H1 (cell line): ENCODE measurements around the gene NONO. TPM values are rescaled to one million over a fixed set of nuclear protein-coding genes. Genes with fewer than 3 reads are reported as not detected.

ENCODE experiments used
- ATF3 ChIP-seq: IDR thresholded peaks from 2 replicates; pipeline ENCODE4 v1.6.1; 2011; ENCODE audit warnings: low read depth, mild to moderate bottlenecking, low read length; ENCODE audit not compliant: insufficient read depth
- EZH2 ChIP-seq: fragments of 200-600 bp; sonication (generic); IDR thresholded peaks from 2 replicates; pipeline ENCODE4 v1.7.1; 2012; ENCODE audit warnings: low read depth, mild to moderate bottlenecking, moderate library complexity, low read length, inconsistent platforms; ENCODE audit not compliant: severe bottlenecking
- HDAC2 ChIP-seq, 2 experiments: fragments of 300-600 bp in 1 of 2; sonication (generic) in 1 of 2; IDR thresholded peaks; 2 replicates each; pipeline ENCODE4 v1.6.1; 2011 to 2012; ENCODE audit warnings: low read depth in 2 of 2, low read length in 2 of 2, mild to moderate bottlenecking in 2 of 2, moderate library complexity in 2 of 2, borderline replicate concordance in 1 of 2, inconsistent platforms in 1 of 2
- KDM4A ChIP-seq: IDR thresholded peaks from one replicate; pipeline ENCODE4 v1.7.1; 2012; ENCODE audit warnings: low read depth, mild to moderate bottlenecking, moderate library complexity, low read length, inconsistent platforms; ENCODE audit not compliant: severe bottlenecking
- NANOG ChIP-seq: IDR thresholded peaks from 2 replicates; pipeline ENCODE4 v1.6.1; 2011; ENCODE audit warnings: low read length, low read depth, mild to moderate bottlenecking, inconsistent platforms; ENCODE audit not compliant: insufficient read depth, poor library complexity, severe bottlenecking
- RBBP5 ChIP-seq: IDR thresholded peaks from 2 replicates; pipeline ENCODE4 v1.7.1; 2012; ENCODE audit warnings: low read depth, mild to moderate bottlenecking, inconsistent platforms, low read length, moderate library complexity, borderline replicate concordance
- SRF ChIP-seq: IDR thresholded peaks from 2 replicates; pipeline ENCODE4 v1.6.1; 2011; ENCODE audit warnings: mild to moderate bottlenecking, low read depth, low read length, moderate library complexity
- ZNF274 ChIP-seq: IDR thresholded peaks from 2 replicates; pipeline ENCODE4 v1.7.0; 2012; ENCODE audit warnings: low read length, borderline replicate concordance; ENCODE audit errors: extremely low read depth
- polyA plus RNA-seq, 7 experiments: library from polyadenylated mRNA; depleted of rRNA in 3 of 7; stranded (reverse) in 5 of 7; unstranded in 2 of 7; fragments of >200 nt in 5 of 7; fragments of 200-250 nt in 2 of 7; gene quantifications; 1 replicate in 5 of 7; 2 replicates in 1 of 7; 4 replicates in 1 of 7; pipeline versions ENCODE4 v1.2.1 to v1.2.3, GENCODE V29; 2011 to 2013; ENCODE audit warnings: missing spikeins in 2 of 7, mixed read lengths in 2 of 7
- total RNA-seq: library from RNA; stranded (reverse); fragmentation: NEBNext Ultra II Directional; extraction: Animal tissue kit (Norgen Biotek cat#: 25700); gene quantifications from 2 replicates; pipeline ENCODE4 v1.2.1, GENCODE V29; 2021

Gene NONO
- total and polyA plus RNA-seq, 2 of the 8 experiments (the other 6 are each of a cell fraction or from before 2014, with no cell fraction given), result 641 to 728 TPM

GRCh38 chrX:71241301-71241700, 42.1 kb upstream of the NONO start (continued):
- TF ChIP-seq ZNF274 (no peak), HDAC2 (IDR thresholded peaks at IDR 0.05; ENCODE audit: borderline replicate concordance in 1 of 2, low read depth in 2 of 2, low read length in 2 of 2) (no peak), KDM4A (no peak), RBBP5 (no peak), NANOG (no peak), EZH2 (no peak), ATF3 (no peak), SRF (no peak)
